ENCODE data around the gene C20orf96.

C20orf96 gene

DNA sequence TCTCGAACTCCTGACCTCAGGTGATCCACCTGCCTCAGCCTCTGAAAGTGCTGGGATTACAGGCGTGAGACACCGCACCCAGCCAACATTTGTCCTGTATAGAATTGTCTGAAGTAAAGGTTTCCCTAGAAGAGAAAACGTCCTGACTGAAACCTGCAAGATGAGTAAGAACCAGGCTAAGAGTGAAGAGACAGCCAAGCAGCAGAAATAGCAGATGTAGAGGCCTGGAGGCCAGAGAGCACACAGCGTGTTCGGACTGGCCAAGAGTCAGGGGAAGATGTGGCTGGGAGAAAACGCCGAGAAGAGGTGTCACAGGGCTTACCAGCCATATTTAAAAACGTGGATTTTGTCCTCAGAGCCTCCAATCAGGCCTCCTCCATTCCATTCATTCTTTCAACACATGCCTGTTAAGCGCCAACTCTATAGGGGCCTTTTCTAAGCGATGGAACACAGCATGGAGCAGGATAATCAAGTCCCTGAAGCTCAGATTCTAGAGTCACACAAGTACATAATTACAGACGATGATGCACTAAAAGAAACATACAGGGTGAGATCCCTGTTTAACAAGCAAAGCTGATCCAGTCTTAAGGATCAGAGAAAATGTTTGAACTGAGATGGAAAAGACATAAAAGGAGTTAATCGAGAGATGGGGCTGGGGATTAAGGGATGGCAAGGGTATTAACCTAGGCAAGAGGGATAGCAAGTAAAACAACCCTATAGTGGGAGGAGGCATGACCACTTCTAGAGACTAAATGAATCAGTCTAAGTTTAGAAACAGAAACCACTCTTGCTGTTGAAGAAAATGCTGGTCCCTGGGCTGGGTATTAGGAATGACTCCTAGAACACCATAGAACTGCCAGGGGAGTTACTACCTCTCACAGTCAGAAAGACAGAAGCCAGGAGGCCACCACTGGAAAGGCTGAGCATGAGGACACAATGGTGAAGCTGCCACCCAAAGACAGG, 11.6 kb upstream of the C20orf96 start:
- DNase-seq (ENCODE audit: low read depth) = no peak
- H3K4me3 ChIP-seq (ENCODE audit: low read depth, low read length) = no peak overlapping the region
- TF ChIP-seq, protein P1, sequence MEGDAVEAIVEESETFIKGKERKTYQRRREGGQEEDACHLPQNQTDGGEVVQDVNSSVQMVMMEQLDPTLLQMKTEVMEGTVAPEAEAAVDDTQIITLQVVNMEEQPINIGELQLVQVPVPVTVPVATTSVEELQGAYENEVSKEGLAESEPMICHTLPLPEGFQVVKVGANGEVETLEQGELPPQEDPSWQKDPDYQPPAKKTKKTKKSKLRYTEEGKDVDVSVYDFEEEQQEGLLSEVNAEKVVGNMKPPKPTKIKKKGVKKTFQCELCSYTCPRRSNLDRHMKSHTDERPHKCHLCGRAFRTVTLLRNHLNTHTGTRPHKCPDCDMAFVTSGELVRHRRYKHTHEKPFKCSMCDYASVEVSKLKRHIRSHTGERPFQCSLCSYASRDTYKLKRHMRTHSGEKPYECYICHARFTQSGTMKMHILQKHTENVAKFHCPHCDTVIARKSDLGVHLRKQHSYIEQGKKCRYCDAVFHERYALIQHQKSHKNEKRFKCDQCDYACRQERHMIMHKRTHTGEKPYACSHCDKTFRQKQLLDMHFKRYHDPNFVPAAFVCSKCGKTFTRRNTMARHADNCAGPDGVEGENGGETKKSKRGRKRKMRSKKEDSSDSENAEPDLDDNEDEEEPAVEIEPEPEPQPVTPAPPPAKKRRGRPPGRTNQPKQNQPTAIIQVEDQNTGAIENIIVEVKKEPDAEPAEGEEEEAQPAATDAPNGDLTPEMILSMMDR (conservative IDR thresholded peaks at IDR 0.05; ENCODE audit: low read depth, low read length) = no peak

DNA sequence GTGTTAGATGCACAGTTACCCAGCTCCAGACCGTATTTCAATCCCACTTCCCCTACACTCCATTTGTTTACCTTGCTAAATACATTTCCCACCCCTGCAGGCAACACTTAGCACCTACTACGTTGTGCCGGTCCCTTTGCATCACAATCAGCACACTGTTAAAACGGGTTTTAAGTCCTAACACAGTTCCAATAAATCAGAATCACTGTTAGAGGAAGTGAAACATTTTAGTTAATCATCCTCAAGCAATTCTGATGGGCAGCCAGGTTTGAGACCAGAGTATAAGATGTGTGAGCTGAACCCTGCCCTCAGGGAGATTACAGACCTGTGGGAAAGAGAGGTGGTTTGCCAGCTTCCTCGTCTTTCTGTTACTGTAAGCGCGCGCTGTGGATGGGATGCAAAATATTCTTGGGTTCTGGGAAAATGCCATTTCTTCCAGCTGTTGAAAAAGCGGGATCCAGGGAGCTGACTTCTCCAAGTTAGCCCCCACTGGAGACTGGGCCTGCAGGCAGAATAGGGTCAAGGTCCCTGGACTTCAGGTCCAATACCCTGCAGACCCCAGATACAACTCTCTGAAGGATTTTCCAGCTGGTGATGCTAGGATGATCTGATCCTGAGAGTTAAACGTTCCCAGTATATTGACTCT, 9.9 kb upstream of the C20orf96 start:
- H3K4me3 ChIP-seq (ENCODE audit: low read depth, low read length) = peak overlapping the region; percentile 92
- TF ChIP-seq, protein P1 (conservative IDR thresholded peaks at IDR 0.05; ENCODE audit: low read depth, low read length) = no peak
- no peak for DNase-seq (ENCODE audit: low read depth)

DNA sequence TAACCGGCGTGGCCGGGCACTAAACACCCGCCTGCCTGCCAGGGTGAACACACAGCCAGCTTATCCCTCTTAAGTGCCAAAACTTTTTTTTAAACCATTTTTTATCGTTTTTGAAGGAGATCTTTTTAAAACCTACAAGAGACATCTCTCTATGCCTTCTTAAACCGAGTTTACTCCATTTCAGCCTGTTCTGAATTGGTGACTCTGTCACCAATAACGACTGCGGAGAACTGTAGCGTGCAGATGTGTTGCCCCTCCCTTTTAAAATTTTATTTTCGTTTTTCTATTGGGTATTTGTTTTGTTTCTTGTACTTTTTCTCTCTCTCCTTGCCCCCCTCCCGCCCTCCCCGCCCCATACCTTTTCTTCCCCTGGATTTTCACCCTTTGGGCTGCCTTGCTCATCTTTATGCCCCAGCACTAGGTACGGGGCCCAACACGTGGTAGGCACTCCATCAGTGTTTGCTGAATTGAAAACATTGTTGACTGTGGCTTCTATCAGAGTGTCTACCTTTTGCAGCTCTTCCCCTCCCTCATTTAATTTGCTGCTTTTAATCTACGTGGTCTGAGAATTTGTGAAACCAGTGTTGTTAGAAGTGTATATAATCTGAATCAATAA, 8.3 kb upstream of the C20orf96 start:
- TF ChIP-seq, protein P1 (conservative IDR thresholded peaks at IDR 0.05; ENCODE audit: low read depth, low read length) = no peak
- DNase-seq (ENCODE audit: low read depth) = no peak

DNA sequence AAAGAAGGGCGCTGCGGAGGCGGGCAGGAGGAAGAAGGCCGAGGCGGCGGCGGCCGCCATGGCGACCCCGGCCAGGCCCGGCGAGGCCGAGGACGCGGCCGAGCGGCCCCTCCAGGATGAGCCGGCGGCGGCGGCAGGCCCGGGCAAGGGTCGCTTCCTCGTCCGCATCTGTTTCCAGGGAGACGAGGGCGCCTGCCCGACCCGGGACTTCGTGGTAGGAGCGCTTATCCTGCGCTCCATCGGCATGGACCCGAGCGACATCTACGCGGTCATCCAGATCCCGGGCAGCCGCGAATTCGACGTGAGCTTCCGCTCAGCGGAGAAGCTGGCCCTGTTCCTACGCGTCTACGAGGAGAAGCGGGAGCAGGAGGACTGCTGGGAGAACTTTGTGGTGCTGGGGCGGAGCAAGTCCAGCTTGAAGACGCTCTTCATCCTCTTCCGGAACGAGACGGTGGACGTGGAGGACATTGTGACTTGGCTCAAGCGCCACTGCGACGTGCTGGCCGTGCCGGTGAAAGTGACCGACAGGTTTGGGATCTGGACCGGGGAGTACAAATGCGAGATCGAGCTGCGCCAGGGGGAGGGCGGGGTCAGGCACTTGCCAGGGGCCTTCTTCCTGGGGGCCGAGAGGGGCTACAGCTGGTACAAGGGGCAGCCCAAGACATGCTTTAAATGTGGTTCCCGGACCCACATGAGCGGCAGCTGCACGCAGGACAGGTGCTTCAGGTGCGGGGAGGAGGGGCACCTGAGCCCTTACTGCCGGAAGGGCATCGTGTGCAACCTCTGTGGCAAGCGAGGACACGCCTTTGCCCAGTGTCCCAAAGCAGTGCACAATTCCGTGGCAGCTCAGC, 7.6 kb upstream of the C20orf96 start:
- peak overlapping the region; percentile 92 for H3K4me3 ChIP-seq (ENCODE audit: low read depth, low read length)
- TF ChIP-seq, protein P1 (conservative IDR thresholded peaks at IDR 0.05; ENCODE audit: low read depth, low read length) = no peak
- DNase-seq (ENCODE audit: low read depth) = peak; percentile 78

More for the DNA sequence above, 8.3 kb upstream of the C20orf96 start:
- H3K4me3 ChIP-seq (ENCODE audit: low read depth, low read length) = peak overlapping the region; percentile 92

DNA sequence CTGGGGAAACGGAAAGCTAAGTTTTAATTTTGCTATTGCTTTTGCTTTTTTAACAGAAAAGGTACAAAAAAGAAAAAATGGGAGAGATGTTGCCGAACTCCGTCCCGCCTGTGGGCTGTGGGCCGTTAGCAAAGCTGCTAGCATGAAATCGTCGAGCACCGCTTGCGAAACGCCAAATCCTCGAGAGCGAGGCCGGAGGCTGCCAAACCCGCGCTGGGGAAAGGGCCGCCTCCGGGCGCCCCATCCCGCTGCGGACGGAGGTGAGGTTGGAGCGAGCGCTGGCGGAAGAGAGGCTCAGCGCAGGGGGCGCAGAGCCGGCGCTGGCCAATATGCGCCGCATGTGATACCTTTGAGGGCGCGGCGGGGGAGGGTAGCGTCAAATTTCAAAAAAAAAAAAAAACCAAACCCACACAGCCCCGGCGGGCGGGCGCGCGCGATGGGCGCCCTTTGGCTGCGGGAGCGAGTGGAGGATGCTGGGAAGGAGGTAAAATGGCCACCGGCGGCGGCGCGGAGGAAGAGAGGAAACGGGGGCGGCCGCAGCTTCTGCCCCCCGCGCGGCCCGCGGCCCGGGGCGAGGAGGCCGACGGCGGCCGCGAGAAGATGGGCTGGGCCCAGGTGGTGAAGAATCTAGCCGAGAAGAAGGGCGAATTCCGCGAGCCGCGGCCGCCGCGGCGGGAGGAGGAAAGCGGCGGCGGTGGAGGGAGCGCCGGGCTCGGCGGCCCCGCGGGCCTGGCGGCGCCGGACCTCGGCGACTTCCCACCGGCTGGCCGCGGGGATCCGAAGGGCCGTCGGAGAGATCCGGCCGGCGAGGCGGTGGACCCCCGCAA, 6.8 kb upstream of the C20orf96 start, which contains the start of gene ZCCHC3:
Gene ZCCHC3 (plus strand): TSS at position 473 of the 827 bp plus-strand sequence. CDS start 17 bp downstream, at position 490.
- peak; percentile 98 for DNase-seq (ENCODE audit: low read depth)
- H3K4me3 ChIP-seq (ENCODE audit: low read depth, low read length) = peak within 1 kb of the TSS; percentile 92
- TF ChIP-seq, protein P1 (conservative IDR thresholded peaks at IDR 0.05; ENCODE audit: low read depth, low read length) = peak; percentile 24

Data from choroid plexus epithelial cell (primary cell).